ENCODE measurements around the gene SULT1E1.

Gene SULT1E1, protein sequence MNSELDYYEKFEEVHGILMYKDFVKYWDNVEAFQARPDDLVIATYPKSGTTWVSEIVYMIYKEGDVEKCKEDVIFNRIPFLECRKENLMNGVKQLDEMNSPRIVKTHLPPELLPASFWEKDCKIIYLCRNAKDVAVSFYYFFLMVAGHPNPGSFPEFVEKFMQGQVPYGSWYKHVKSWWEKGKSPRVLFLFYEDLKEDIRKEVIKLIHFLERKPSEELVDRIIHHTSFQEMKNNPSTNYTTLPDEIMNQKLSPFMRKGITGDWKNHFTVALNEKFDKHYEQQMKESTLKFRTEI

DNA sequence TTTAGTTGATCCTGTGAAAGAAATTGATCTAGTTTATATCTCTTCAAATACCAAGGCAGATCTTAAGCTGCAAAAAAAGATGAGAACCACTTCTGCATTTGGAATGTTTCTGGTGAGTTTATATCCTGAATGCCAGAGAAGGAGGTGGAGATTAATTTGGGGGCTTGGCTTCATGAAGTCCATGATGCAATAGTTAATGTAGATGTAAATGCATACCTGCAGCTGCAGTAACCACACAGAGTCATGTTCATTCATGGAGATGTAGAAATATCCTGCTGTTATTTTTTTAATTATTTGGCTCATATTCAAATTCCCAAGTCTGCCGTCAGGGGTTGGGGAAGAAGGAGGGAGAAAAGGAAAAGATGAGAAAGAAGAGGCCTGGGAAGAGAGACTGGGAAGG lies at the start of gene SULT1E1:
TSS of gene SULT1E1 (minus strand) at position 94 of the 400 bp plus-strand sequence. CDS start 2,501 bp downstream, outside the sequence.
- no peak for DNase-seq

DNA sequence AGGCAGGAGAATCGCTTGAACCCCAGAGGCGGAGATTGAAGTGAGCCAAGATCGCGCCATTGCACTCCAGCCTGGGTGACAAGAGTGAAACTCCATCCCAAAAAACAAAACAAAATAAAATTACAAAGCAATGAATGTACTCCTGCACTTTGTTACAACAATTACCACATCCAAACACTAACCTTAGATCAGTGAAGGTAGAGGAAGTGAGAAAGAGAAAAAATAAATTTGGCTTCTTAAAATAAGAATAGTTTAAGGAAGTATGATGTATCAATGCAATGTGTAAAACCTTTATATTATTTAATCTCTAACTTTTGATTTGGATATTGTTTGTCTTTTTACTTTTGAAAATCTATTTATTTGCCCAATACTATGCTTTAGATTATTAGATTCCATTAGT lies 49.2 kb upstream of the SULT1E1 start:
- no peak for DNase-seq

GRCh38 chr4:69907151-69907550 lies 47.2 kb upstream of the SULT1E1 start:
- DNase-seq: no peak

- DNase-seq: no peak
These were observed 36.7 kb upstream of the SULT1E1 start for GRCh38 chr4:69896530-69897116.

- no peak for DNase-seq
These were observed 34.8 kb upstream of the SULT1E1 start for GRCh38 chr4:69894721-69895120.

- no peak for DNase-seq
These were observed 34.2 kb upstream of the SULT1E1 start for GRCh38 chr4:69894186-69894585.

DNA sequence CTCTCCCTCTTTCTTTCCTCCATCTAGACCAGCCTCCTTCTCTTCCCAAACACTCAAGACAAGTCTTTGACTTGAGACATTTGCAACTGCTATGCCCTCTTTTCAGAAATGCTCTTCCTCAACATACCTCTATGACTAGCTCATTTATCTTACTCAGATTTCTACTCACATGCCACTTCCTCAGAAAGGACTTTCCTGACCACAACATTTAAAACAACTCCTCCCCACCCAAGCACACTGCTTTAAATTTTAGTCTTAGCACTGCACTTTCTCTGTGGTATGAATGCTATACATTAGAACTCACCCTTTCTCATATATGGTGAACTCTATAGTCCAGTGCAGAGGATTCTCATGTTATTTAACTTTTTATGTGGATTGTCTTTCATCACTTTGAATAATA lies 28.4 kb upstream of the SULT1E1 start:
- DNase-seq: no peak

- no peak for DNase-seq
These were observed 22.2 kb upstream of the SULT1E1 start for GRCh38 chr4:69882150-69882549.

GRCh38 chr4:69881173-69881773 lies 21.3 kb upstream of the SULT1E1 start:
- DNase-seq: no peak

- no peak for DNase-seq
These were observed 18.3 kb upstream of the SULT1E1 start for GRCh38 chr4:69878250-69878649.

GRCh38 chr4:69877453-69877852 lies 17.5 kb upstream of the SULT1E1 start:
- no peak for DNase-seq

GRCh38 chr4:69876071-69876470 lies 16.1 kb upstream of the SULT1E1 start:
- no peak for DNase-seq

DNA sequence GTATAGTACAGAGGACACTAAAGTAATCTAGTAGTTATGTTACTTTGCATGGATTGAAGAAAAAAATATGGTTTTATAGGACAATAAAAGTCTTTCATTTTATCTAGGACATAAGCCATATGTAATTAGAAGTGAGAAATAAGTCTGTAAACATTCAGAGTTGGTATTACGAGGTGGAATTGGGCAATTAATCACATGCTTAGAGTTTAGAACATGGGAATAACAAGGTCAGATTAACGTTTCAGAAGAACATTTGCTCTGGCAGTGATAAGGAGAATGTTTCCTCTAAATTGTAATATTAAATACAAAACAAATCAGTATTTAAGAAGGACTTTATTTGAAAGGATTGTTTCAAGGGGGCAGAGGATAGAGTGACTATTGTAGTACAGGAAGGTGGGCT lies 15.6 kb upstream of the SULT1E1 start:
- no peak for DNase-seq

GRCh38 chr4:69874507-69874906 lies 14.6 kb upstream of the SULT1E1 start:
- no peak for DNase-seq

- no peak for DNase-seq
These were observed 1.8 kb upstream of the SULT1E1 start for GRCh38 chr4:69861756-69862155.

DNA sequence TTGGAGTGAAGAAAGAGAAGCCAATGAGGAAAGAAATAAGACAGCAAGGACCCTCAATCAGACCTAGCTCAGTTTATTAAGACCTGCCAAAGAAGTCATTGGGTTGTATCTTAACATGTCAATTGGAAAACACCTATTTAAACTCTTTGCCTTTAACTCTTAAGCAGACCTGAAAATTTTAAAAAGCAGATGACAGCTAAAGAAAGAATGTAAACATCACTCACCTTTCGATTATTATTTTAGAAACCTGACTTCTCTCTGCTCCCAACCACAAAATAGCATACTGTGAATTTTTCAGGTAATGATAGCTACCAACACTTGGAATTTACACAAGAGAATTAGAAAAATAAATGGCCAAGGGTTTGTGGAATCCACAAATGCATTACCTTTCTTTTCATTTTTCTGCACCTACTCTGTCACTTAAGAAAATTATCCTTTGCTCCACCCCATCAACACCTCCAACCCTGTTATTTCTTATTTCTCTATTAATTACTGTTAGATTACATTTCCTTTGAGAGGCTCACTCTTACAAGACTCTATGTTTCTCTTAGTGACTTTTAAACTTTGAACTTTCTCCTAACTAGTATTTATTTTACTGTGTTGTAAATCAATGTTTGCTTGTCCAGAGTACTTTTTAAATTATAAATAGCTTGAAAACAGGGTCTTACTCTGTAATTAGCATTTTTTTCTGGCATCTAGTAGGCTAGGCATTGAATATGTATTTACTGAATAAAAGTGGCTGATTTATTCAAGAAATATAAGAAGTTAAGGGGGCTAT lies 765 bp upstream of the SULT1E1 start:
- no peak for DNase-seq

DNA sequence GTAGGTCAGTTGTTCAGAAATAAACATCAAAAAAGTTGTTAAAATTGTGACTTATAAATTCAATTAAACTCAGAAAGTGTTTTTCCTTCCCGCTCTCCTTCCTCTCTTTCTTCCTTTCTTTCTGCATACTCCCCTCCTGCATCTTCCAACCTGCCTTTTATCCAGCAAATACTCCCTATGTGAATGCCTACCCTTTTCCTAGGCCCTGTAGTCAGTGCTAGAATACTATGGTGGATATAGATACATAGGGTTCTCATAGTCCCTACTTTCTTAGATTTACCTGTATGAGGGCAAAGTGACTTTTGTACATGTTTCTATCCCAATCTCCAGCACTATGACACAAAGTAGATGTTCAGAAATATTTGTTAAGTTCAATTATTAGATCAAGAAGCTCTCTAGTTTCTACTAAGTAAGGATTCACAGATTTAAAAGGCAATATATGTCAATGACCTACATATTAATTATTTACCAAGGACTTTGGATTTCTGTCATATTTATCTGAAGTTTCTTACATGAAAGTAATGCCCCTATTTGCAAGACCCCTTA lies 732 bp downstream of the SULT1E1 start:
- DNase-seq: no peak

- no peak for DNase-seq
These were observed 1.3 kb downstream of the SULT1E1 start for GRCh38 chr4:69858690-69859089.

- DNase-seq: no peak
These were observed 4.1 kb downstream of the SULT1E1 start for GRCh38 chr4:69855822-69856221.

DNA sequence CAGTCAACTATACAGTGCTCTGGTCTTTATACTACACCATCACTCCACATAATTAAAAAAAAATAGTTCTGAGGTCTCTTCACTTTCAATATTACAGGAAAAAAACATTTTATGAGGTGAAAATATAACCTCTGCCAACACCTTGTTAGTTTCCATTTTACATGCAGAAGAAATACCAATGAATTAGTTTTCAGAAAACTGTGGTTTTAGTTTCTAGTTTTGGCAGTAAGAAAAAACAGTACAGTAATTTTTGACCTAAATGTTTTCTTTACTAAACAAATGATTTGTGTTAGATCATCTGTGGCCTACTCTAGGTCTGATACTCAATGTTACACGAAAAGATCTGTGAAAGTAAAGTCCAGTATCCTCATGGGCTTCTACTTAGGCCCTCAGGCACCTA lies 10.0 kb downstream of the SULT1E1 start:
- no peak for DNase-seq

- no peak for DNase-seq
These were observed 10.6 kb downstream of the SULT1E1 start for GRCh38 chr4:69849297-69849696.

DNA sequence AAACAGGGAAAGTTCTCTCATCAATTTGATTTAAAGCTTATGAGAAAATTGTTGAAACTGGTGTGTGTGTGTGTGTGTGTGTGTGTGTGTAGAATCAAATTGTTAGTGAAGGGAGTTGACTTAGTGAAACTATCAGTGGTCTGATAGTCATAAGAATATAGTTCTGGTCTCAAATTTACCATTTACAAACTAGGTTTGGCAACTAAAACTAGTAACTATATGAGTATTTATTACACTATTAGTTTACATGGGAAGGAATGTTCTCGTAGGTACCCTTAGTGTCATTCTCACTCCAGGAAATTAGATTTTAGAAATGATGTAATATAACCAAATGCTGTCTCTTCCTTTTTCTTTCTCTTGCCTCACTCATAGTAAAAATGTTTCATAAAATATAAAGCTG lies 11.9 kb downstream of the SULT1E1 start:
- no peak for DNase-seq

DNA sequence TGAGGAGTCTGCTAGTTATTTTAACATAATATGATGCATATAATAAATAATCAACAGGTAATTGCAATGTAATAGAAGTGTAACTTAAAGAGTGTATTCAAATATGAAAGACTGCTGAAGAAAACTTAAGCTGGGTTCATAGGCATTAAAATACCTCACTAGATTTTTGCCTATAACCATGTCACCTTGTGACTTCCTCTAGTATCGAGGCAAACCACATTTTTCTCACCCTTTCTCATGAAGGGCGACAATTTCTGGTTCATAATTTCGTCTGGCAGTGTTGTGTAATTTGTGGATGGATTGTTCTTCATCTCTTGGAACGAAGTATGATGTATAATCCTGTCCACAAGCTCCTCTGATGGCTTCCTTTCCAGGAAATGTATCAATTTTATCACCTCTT lies 16.0 kb downstream of the SULT1E1 start:
- DNase-seq: no peak

Measured in GOT3 (cell line).